DND-41 (cell line): ENCODE data around the gene SCYGR1.
"Not testable (repeated sequence)": the region's sequence is repeated elsewhere in the genome, so short reads cannot be mapped to it uniquely, and the experiment has no call there.

Source experiments
- ATAC-seq: fragments of 200-7000 bp; cut with Tn5 transposase; 3 replicates; pipeline ENCODE4 v1.9.1; 2021; ENCODE audit warnings: low read depth; ENCODE audit not compliant: insufficient read depth
- DNase-seq: peaks from one replicate; pipeline ENCODE4 v3.0.0-alpha.2; 2020
- H2AFZ ChIP-seq: 2 replicates; pipeline ENCODE4 v1.6.0; 2012; ENCODE audit warnings: low read depth, low read length
- H3K27ac ChIP-seq: 2 replicates; pipeline ENCODE4 v1.5.1; 2012; ENCODE audit warnings: low read length, inconsistent platforms
- H3K27me3 ChIP-seq: fragments of 200-600 bp; sonication (generic); 2 replicates; pipeline ENCODE4 v1.6.0; 2012; ENCODE audit warnings: low read length, mild to moderate bottlenecking, inconsistent platforms; ENCODE audit not compliant: insufficient read depth, poor library complexity
- H3K36me3 ChIP-seq: 2 replicates; pipeline ENCODE4 v1.5.1; 2012; ENCODE audit warnings: low read length, inconsistent platforms; ENCODE audit not compliant: insufficient read depth
- H3K4me1 ChIP-seq: 2 replicates; pipeline ENCODE4 v1.5.1; 2012; ENCODE audit warnings: mild to moderate bottlenecking, low read length; ENCODE audit not compliant: insufficient read depth
- H3K4me2 ChIP-seq: 2 replicates; pipeline ENCODE4 v1.6.0; 2012; ENCODE audit warnings: mild to moderate bottlenecking, moderate library complexity, low read length, inconsistent platforms; ENCODE audit not compliant: insufficient read depth
- H3K4me3 ChIP-seq, 2 experiments: fragments of 200-600 bp in 1 of 2; shearing (Covaris generic) in 1 of 2; 2 replicates each; pipeline ENCODE4 v1.5.1; 2012 to 2016; ENCODE audit warnings: inconsistent platforms in 2 of 2, low read length in 2 of 2, mild to moderate bottlenecking in 2 of 2, low read depth in 1 of 2, moderate library complexity in 1 of 2
- H3K79me2 ChIP-seq: 2 replicates; pipeline ENCODE4 v1.6.0; 2012; ENCODE audit warnings: low read length, inconsistent platforms; ENCODE audit not compliant: insufficient read depth
- H3K9ac ChIP-seq: 2 replicates; pipeline ENCODE4 v1.6.0; 2012; ENCODE audit warnings: low read depth, mild to moderate bottlenecking, inconsistent platforms, low read length, moderate library complexity
- H3K9me3 ChIP-seq: 2 replicates; pipeline ENCODE4 v1.5.1; 2012; ENCODE audit warnings: low read length, moderate library complexity, mild to moderate bottlenecking, inconsistent platforms; ENCODE audit not compliant: insufficient read depth, severe bottlenecking
- H4K20me1 ChIP-seq: 2 replicates; pipeline ENCODE4 v1.6.0; 2012; ENCODE audit warnings: low read length; ENCODE audit not compliant: insufficient read depth
- EZH2 ChIP-seq: IDR thresholded peaks from 3 replicates; pipeline ENCODE4 v1.6.1; 2012; ENCODE audit warnings: borderline replicate concordance, low read depth, mild to moderate bottlenecking, moderate library complexity, low read length, inconsistent platforms; ENCODE audit not compliant: severe bottlenecking
- TF ChIP-seq, protein P1 (sequence below): IDR thresholded peaks from 2 replicates; pipeline ENCODE4 v1.5.1; 2012; ENCODE audit warnings: borderline replicate concordance, low read length, moderate library complexity, mild to moderate bottlenecking; ENCODE audit not compliant: poor library complexity, severe bottlenecking; ENCODE audit errors: extremely low read depth

SCYGR1 gene

DNA sequence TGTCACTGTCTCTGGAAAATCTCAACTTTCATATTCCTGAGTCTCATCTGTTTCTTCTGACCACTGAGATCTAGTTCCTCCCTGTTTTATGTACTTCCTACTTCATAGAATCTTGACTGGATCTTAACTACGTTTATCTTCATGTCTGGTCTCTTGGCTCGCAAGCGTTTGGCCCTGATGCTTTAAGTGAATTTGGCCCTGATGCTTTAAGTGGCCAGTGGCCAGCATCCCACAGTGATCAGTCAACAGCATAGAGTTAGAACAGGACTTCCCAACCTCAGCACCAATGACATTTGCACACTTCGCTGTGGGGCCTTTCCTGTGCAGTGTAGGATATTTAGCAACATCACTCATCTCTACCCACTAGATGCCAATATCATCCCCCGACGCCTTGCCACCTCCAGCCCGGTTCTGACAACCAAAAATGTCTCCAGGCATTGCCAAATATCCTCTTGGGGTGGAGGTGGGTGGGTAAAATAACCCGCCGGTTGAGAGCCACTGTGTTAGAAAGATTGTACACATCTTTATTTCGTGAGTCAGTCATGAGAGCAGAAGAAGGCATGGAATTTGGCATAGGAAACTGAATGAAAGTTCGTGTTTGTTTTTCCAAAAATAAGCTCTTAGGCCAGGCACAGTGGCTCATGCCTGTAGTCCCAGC is 20.9 kb downstream of the SCYGR1 start:
- ATAC-seq (no peak), DNase-seq (no peak)
- TF ChIP-seq, protein P1, sequence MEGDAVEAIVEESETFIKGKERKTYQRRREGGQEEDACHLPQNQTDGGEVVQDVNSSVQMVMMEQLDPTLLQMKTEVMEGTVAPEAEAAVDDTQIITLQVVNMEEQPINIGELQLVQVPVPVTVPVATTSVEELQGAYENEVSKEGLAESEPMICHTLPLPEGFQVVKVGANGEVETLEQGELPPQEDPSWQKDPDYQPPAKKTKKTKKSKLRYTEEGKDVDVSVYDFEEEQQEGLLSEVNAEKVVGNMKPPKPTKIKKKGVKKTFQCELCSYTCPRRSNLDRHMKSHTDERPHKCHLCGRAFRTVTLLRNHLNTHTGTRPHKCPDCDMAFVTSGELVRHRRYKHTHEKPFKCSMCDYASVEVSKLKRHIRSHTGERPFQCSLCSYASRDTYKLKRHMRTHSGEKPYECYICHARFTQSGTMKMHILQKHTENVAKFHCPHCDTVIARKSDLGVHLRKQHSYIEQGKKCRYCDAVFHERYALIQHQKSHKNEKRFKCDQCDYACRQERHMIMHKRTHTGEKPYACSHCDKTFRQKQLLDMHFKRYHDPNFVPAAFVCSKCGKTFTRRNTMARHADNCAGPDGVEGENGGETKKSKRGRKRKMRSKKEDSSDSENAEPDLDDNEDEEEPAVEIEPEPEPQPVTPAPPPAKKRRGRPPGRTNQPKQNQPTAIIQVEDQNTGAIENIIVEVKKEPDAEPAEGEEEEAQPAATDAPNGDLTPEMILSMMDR = no peak
- no peak for TF ChIP-seq EZH2
- Histone ChIP-seq H3K79me2 (no peaks in the 10 kb centered on the region), H3K27me3 (no peaks in the 10 kb centered on the region), H3K4me3 (no peak overlapping the region), H3K4me1 (no peaks in the 10 kb centered on the region), H3K9me3 (no peaks in the 10 kb centered on the region), H3K36me3 (no peaks in the 10 kb centered on the region), H4K20me1 (no peaks in the 10 kb centered on the region), H3K27ac (no peak overlapping the region), H3K4me2 (no peak overlapping the region), H2AFZ (no peak overlapping the region), H3K9ac (no peak overlapping the region)

DNA sequence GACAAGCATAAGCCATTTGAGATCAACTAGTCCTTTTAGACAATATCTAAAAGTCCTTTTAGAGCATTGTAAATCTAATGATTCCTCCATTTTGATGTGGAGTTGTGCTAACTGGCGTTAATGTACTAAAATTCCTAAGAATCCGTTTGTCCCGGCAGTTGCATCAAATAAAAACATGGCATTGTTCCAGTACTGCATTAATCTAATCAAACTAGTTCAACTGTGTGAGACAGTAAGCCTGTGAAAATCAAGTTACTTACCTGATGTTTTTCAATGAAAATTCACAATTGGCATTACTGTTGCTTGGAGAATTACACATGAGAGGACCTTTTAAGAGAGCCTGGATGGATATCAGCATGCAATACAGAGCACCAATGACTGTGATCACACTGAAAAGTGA is 21.9 kb downstream of the SCYGR1 start:
- no peak for ATAC-seq
- Histone ChIP-seq H3K9ac (no peak overlapping the region), H3K36me3 (no peaks in the 10 kb centered on the region), H3K4me2 (no peak overlapping the region), H4K20me1 (no peaks in the 10 kb centered on the region), H3K27me3 (no peaks in the 10 kb centered on the region), H3K4me1 (no peaks in the 10 kb centered on the region), H3K79me2 (no peaks in the 10 kb centered on the region), H3K27ac (no peak overlapping the region), H2AFZ (no peak overlapping the region), H3K4me3 (no peak overlapping the region), H3K9me3 (no peaks in the 10 kb centered on the region)
- TF ChIP-seq, protein P1 = no peak
- no peak for TF ChIP-seq EZH2
- DNase-seq = no peak

DNA sequence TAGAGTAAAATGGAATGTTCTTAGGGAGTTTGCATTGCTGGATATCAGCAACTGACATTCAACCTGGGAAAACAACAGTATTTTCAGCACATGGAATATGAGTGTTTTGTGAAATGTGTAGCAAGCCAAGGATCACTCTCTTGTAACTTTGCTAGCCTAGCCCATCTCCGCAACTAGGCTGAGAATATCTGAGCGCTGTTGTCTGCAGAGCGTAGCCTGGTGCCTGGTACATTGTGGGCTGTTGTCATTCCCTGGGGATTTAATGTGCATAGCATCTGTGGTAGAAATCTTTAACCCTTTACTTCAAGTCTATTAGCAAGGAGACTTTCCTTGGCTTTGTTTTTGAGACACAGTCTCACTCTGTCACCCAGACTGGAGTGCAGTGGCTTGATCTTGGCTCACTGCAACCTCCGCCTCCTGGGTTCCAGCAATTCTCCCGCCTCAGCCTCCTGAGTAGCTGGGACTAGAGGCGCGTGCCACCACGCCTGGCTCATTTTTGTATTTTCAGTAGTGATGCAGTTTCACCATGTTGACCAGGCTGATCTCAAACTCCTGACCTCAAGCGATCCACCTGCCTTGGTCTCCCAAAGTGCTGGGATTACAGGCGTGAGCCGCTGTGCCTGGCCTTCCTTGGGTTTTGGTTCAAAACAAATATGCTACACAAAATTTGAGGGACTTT is 23.0 kb downstream of the SCYGR1 start:
- H3K36me3 ChIP-seq, H3K9me3 ChIP-seq, H2AFZ ChIP-seq, H3K4me2 ChIP-seq, H3K27ac ChIP-seq, H3K79me2 ChIP-seq, H3K27me3 ChIP-seq, H3K4me1 ChIP-seq, H3K4me3 ChIP-seq, H4K20me1 ChIP-seq, ATAC-seq, DNase-seq, H3K9ac ChIP-seq: not testable (repeated sequence)

DNA sequence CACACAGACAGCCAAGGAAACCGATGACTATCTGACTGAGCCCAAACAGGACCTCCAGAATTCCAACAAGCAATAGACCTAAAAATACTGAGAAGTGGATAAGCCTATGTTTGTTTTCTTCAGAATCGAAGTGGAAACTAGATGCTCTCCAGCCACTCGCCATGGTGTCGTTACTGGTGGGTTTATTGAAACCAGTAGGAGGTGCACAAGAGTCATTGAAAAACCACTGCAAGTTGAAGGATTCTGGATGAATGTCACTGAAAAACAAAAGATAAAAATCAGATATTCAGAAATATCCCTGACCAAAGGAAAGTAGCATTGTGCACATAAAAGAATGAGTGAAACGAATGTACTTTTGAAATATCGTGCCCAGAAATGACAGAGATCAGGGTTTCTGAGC is 24.0 kb downstream of the SCYGR1 start:
- Histone ChIP-seq H2AFZ (no peak overlapping the region), H3K36me3 (peaks cover 16% of the 10 kb centered on the region; the same call in 1 of the 2 replicates), H3K9me3 (no peaks in the 10 kb centered on the region), H3K27me3 (no peaks in the 10 kb centered on the region), H3K9ac (no peak overlapping the region), H3K79me2 (no peaks in the 10 kb centered on the region), H4K20me1 (no peaks in the 10 kb centered on the region), H3K4me3 (no peak overlapping the region), H3K4me1 (no peaks in the 10 kb centered on the region), H3K4me2 (no peak overlapping the region), H3K27ac (no peak overlapping the region)
- TF ChIP-seq, protein P1 = peak; percentile 42
- TF ChIP-seq EZH2 = no peak
- ATAC-seq (no peak), DNase-seq (no peak)
